SU-DHL-6 (cell line): ENCODE measurements around the gene DNER.

ENCODE experiments used
- CTCF ChIP-seq: fragments of 200-600 bp; sonication (generic); IDR thresholded peaks from one replicate; pipeline ENCODE4 v1.5.1; 2017; ENCODE audit warnings: antibody characterized with exemption, mild to moderate bottlenecking, low read length, moderate library complexity; ENCODE audit not compliant: insufficient read depth, poor library complexity, severe bottlenecking
- EZH2phosphoT487 ChIP-seq: fragments of 200-600 bp; sonication (generic), shearing (Covaris generic); conservative IDR thresholded peaks from 2 replicates; pipeline ENCODE4 v1.6.1; 2018; ENCODE audit warnings: mild to moderate bottlenecking, antibody characterized with exemption, low read length, moderate library complexity, mixed read lengths

DNA sequence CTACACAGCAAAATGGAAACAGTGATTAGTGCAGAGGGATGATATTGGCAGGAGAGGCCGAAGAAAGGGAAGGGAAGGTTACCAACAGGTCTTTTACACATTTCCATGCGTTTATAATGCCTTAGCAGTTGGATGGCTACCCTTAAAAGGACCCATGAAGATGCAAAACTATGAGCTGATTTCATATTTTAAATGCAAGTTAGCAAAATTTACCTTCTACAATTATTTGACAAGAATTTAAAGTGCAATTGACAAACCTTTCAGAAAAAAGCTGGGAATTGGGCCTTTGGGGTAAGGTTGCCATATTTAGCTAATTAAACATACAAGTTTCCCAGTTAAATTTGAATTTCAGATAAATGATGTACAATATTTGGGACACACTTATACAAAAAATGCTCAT lies 13.3 kb downstream of the DNER start:
- TF ChIP-seq CTCF (no peak), EZH2phosphoT487 (no peak)
